UCSD-AML1 (cell line): Measurements from ENCODE around the gene ORM1.
A peak's percentile ranks its signal among the peaks of the same experiment; 100 is the strongest.

Source experiments
- DNase-seq: peaks from one replicate; lab custom pipeline; 2025; ENCODE audit not compliant: unreplicated experiment; lab: John Stamatoyannopoulos, UW

The ORM1 gene

DNA sequence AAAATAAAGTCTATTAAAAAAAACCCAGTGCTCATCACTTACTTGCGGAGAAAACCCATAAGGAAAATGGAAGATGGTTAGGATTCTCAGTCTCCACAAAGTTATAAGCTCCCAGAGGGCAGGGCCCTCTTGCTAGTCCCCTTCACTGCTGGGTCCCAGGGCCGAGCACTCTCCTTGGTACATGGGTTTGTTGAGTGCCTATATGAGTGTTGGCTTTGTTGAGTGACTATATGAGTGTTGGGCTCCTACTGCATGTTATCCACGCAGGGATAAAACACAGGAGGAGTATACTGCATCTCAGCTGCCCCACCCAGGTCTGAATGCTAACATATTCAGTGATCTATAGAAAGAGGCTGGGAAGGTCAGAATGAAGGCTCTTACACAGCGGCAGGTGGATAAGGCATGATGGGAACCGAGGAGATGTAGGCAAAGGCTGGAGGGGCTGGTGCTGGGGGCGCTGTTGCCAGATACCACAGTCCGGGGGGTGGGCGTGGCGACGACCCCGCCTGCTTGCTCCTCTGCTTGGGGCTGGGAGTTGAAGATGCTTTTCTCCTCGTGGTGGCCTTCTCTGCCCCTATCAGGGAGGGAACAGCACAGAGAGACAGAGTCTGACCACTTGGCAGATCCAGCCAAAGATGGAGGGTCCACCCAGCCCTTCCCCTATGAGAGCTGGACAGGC is 18.4 kb downstream of the ORM1 start:
- DNase-seq, result no peak

DNA sequence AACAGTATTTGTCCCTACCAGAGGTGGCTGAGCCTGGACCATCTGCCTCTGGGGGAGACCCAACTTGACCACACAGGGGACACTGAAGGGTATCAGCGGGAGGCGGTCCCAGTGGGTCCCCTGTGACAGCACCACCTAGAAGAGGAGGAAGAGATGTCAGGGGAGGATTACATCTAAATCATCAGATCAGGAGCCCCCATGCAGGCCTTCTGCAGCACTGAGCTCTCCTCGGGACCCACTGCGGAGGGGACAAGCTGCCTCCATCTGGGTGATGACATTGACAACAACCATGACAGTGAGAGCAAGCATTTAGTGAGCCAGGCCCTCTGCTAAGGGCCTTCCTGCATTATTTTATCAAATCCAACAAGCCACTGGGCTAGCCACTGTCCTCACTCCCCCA is 19.1 kb downstream of the ORM1 start:
- no peak for DNase-seq

DNA sequence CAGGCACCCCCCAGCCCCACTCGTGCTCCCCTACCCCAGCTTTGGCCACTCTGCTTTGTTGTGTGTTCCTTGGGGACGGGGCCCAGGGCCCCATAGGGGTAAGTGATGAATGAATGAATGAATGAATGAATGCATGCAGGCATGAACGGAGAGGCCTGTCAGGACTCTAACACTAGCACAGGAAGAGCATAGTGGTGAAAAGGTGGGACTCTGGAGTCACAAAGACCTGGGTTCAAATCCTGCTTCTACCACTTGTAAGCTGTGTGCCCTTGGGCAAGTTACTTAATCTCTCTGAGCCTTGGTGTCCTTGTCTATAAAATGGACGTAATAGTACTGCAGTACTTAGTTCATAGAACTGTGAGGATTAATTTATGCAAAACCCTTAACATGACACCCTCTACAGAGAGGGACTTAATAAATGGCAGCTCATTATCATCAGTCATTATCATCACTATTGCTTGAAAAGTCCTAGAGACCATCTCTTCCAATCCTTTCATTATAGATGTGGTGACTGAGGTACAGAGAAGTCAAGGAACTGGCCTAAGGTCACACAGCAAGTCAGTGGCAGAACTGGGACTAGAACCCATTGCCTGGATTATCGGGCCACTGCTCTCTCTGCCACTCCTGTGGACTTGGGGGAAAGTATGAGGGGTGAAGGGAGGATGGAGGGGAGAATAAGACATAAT is 20.0 kb downstream of the ORM1 start:
- DNase-seq, result no peak

DNA sequence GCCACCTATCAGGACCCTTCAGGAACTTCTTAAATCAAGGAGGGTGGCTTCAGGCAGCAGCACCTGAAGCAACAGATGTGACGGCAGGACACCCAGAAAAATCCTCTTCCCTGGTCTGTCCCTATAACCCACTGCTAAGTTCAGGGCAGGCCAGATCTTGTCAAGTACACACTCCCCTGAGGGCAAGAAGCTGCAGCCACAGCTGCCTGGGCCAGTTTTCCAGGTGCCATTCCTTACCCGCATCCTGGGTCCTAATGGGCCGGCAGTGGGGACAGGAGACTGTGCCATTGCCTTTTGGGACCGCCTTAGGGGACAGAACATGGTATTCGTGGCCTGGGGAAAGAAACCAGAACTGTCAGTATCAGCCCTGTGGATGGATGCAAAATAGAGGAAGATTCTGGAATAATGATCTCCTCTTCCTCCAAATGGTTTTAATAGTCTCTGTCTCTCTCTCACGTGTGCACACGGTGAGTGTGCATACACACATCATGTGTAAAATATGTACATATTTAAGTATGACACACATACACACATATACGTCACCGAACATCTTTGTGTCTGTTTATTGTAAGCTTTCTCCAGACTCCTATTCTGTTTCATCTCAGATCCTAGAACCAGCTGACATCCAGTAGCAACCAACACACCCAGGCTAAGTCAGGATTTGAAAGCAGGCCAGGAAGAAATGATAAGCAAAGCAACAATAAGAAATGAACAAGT is 20.7 kb downstream of the ORM1 start:
- no peak for DNase-seq

DNA sequence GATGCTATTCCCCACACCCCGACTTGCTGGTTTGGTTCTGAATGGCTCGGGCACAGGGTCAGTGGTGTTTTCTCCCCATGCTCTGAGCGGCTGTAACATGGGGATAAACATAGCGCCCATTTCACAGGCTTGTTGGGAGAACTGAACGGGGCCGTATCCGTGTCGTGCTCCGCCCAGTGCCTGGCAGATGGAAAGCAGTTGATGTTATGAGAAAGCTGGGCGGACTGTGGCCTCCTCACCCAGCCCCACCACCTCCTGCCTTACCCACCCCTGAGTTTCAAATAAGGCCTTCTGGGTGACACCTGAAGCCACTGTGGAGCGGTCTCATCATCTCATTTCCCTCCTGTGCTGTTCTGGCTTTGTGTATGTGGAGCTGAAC is 21.3 kb downstream of the ORM1 start:
- no peak for DNase-seq

DNA sequence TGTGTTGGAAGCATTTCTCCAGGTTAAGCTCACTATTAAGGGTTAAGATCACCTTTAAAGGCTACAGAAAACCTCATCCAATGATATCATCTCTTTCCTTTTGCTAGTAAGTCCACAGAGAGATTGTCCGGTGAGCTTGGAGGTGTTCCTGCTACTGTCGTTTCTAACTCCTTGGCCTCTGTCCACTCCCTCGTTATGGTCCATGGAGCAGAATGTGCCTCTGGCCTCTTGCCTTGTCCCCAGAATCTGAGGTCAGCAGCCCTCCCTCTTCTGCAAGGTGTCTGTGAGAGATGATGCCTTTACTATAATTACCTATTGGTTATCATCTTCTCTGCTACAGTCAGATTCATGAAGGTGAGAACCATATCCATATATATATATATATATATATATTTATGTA is 21.8 kb downstream of the ORM1 start:
- DNase-seq, result no peak

DNA sequence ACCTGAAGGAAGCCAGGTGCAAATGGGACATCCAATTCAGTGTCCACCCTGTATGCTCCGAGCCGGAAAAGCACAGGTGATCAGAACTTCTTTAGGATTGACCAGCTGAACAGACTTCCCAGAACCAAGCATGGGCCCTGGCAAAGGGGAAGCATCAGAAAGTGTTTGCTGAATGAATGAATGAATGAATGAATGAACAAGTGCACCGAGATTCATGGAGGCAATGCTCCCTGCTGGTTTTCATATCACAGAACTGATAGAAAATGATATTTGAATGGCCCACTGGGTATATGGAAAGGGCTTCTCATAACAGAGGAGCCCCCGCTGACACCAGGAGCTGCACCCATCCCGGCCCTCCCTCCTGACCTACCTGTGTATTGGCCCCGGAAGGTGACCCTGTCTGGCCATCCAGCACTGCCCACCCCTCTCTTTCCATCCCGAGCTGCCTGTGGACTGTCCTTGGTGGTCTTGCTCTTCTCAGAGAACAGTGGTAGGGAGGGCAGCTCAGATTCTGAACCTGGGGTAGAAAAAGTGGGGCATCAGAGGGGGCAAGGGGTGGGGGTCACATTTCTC is 22.7 kb downstream of the ORM1 start:
- DNase-seq, result no peak

DNA sequence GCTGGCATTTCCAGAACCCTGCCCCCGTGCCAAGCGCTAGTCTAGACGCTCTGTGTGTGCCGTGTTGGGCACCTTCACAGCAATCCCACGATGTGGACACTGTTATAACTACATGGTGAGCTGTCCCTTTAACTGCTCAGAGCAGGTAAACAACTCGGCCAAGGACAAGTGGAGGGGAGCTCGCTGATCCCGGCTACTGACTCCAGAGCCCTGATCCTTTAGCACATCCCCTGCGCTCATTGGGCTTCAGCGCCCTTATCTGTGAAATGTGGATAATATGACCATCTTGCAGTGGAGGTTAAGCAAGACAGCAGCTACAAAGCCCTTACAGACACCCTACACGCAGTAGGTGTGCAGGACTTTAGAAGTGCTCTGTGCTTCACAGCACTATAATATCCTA is 23.2 kb downstream of the ORM1 start:
- DNase-seq, result no peak

DNA sequence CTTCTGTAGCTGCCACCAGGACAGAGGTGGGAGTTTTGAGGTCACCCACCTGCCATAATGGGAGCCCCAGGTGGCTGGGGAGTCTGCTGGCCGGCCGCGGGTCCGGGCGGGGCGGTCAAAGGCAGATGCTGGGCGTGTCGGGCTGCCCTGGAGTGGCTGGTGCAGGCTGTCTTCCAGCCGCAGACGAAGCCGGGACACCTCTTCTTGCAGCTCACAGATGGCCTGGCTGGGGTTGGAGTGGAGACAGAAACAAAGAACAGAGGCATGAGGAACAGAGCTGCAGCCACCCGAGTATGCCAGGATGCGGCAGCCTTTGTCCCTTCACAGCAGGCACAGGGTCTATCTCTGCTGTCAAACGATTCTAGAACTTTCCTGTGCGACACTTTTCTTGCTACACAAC is 24.8 kb downstream of the ORM1 start:
- DNase-seq, result no peak

DNA sequence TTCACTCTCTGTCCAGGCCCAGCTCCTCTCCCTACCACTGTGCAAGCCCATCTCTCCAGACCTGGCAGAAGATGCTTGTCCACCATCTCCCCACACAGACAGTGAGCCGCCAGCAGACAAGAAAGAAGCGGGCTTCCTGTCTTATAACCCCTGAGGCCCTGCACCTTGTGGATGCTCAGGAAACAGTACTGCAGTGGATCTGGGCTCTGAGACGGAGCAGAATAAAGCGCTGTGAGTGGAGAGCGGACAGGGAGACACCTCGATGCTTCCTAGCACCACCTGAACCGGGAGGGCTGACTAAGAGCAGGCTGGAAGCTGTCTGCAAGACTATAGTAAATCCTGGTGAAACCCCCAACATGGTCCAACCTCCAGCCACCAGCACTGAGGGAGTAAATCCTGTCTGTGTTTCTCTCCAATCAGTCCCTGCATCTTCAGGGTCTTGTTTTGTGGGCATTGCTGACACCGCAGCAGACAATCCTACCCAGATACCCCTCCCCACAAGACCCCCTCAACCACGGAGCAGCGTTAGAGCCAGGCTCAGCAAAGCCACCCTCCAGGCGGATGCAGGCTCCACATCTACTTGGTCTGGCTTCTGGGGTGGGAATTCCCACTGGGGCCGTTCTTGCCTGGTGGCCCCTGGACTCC is 25.5 kb downstream of the ORM1 start:
- DNase-seq, result no peak

DNA sequence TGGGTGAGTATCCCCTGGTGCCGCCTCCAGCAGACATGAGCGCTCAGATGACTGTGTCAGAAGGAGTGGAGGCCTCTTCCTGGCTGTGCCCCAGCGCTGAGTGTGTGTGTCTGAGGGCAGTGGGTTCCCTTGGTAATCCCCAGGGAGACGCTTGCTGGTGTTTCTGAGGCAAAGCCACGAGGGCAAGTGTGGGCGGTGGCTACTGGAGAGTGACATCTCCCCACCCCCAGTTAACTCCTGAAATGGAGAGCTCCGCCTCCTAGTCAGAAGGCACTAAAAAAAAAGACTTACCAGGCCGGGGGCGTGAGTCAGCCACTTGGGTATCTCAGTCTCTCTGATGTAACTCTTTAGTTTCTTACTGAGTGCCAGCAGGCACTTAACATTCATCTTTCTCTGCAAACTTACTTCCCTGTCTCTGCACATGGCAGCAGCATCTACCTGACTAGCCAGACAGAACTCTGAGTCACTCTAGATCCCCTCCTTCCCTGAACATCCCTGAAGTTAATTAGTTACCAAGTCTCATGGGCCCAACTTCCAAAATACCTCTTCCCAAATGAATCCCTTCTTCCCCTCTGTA is 26.1 kb downstream of the ORM1 start:
- DNase-seq, result peak; percentile 76

DNA sequence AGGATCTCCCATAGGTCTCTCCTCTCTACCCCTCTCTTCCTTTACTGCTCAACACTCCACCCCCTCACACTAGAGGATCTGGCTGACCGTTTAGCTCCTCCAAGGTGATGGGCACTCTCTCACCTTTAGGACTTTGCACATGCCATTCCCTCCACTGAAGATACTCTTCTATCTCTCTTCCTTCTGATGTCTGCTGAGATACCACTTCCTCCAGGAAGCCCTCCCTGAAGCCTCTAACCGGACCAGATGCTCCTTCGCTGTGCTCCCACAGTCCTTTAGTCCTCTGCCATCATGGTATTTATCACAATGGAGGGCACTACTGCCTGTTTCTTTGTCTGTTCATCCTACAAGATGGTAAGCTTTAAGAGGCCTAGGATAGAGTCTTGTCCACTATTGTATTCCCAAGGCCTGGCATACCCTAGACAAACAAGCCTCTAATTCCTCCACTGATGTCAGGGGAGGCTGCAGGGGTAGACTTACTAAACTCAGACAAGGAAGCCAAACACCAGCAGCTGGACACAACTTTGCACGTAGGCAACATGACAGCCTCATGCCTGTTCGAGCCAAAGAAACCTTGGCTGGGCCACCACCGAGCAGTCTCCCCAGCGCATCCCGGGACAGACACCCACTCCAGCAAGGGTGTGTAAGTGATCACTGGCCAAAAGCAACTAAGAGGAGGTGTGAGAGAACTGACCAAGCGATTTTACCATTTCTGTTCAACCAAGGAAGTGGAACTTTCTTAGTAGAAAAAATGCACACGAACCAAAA is 27.0 kb downstream of the ORM1 start:
- no peak for DNase-seq

DNA sequence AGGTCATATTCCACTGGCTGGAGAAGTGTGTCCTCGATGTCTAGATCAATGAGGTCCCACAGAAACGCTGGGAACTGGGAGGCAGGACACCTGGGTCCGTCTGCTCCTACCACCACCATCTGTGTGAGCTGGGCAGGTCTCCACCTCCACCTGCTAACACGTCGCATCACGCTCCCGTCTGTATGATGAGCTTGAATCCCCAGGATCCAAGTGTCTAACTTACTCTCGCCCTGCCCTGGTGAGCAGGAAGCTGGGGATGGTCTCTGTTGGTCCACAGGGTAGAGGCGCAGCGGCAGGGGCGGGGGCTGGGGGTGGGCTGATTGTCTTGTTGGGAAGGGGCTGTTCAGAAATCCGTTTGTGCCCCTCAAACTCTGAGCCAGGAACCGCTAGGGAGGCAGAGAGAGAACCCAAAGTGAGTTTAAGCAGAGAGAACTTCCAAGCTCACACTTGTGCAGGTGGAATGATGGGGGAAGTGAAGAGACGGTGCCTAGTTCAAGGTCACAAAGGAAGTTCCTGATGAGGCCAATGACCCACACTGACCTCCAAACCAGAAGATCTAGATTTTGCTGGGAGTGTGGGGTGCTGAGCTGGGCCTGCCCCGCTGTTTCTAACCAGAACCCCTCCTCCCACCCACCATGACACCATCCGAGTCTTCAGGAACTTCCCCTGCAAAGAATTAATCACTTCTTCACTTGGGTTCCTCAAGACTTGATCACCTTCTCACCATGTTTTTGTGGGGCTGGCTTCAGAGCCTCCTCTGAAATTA is 27.9 kb downstream of the ORM1 start:
- DNase-seq, result no peak

DNA sequence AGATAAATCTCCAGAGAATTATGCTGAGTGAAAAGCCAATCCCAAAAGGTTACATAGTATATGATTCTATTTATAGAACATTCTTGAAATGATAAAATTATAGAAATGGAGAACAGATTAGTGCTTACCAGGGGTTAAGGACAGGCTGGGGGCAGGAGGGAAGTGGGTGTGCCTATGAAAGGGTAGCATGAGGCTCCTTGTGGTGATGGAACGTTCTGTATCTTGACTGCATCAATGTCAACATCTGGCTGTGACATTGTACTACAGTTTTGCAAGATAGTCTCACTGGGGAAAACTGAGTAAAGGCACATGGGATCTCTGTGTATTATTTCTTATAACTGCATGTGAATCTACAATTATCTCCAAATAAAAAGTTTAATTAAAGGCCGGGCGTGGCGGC is 29.0 kb downstream of the ORM1 start:
- DNase-seq, result no peak

DNA sequence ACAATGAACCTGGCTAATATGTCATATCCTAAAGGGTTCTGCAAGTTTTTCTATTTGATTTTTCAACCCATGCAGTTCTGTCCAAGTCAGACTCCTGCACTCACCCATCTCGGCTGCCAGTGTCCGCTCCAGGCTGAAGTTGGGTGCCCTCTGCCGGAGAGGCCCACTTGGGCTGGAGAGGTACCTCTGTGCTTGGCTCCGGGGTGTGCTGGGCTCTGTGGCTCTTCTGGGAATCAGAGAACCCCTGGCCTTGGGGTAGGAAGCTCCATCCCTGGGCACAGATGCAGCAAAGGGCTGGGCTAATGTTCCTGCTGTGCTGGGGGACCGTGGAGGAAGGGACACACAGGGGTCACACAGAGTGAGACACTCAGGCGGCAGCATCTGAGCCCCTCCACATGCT is 32.9 kb downstream of the ORM1 start:
- DNase-seq, result no peak

DNA sequence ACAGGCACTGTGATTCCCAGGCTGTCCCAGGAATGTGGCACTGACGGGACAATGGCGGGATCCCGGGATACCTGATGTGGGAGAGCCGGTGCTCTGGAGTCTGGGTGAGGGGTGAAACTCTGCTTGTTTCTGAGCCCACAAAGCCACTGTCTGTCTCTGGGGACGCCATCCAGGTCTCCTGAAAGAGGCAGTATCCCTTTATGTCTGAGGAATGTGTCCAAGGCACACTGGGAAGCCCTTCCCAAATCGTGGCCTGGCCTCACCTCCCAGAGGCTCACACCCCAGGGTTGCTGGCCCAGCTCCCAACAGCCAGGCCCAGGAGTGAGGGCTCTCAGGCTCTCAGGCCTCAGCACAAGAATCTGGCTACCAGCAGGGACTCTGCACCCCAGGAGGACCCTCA is 33.9 kb downstream of the ORM1 start:
- DNase-seq, result no peak

DNA sequence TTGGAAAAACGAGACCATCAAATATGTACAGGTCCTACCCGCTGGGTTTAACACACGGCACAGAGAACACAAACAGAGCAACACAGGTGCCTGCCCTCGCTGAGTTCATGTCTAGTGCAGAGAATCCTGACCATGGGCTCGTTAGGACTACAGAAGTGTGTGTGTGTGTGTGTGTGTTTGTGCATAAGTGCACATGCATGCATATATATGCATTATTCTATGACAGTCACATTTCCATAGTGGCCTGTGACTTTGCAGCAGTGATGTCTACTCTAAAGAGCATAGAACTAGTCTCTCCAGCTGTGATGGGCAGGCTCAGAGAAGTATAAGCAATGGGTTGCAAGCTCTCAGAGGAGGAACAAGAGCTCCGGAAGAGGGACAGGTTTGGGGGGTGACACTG is 34.5 kb downstream of the ORM1 start:
- no peak for DNase-seq

DNA sequence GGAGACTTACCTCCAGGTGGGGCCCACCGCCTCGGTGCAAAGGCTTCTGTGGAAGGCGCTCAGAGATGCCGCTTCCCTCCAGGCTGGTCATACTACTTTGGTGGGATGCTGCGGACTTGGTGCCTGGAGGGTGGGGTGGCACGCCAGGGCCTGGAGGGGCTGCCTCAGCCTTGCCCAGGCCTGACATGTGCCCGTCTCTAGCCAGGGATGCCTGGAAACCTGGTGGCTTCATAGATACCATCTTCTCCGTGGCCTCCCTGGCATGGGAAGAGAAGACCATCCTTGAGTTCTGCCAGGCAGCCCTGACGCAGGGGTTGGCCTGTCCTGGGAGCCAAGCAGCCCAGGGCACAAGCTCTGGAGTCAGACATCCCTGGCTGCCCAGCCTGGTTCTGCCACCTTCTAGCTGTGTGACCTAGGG is 35.0 kb downstream of the ORM1 start:
- DNase-seq, result no peak

DNA sequence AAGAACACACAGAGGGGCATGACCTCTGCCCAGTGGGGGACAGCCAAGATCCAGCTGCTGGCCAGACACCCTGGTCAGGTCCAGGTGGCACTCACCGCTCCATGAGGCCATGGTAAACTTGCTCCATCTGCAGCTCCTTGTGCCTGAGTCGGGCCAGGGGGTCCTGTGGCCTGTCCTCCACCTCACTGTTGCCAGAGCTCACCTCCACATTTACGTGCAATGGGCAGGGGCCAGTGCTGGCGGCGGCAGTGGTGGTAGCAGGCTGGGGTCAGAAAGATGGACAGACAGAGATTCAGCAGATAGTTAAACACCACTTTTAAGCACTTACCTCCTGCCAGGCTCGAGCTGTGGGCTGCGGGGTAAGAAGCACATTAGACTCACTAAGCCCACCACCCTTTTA is 36.9 kb downstream of the ORM1 start:
- DNase-seq, result no peak

DNA sequence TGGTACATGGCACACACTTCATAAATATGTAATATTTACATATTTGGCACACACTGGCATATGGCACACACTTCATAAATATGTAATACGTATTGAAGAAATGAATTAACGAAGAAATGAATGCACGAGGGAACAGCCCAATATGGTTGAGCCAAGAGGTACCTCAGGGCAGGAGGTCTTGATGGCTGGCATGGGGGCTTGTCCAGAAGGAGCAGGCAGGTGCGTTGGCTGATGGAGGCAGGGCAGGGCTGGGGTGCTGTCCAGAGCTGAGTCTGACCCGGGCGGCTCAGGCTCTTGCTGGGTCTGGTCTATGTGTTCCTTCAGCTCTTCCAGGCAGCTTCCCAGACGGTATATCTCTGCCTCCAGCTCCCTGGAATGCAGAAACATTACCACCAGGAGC is 38.6 kb downstream of the ORM1 start:
- DNase-seq, result no peak
